Stimulated activated CD8-positive, alpha-beta memory T cell treated with anti-CD3 and anti-CD28 coated beads, Interleukin-12 subunit alpha, Interleukin-12 subunit beta, amount 100 ng/mL, for 1 hour (primary cell): ENCODE results near the gene TEX261.
A peak's percentile ranks its signal among the peaks of the same experiment; 100 is the strongest.

Experiments used
- DNase-seq: peaks from one replicate; pipeline ENCODE4 v3.0.0-alpha.2; 2020; ENCODE audit warnings: low read depth

The TEX261 gene

DNA sequence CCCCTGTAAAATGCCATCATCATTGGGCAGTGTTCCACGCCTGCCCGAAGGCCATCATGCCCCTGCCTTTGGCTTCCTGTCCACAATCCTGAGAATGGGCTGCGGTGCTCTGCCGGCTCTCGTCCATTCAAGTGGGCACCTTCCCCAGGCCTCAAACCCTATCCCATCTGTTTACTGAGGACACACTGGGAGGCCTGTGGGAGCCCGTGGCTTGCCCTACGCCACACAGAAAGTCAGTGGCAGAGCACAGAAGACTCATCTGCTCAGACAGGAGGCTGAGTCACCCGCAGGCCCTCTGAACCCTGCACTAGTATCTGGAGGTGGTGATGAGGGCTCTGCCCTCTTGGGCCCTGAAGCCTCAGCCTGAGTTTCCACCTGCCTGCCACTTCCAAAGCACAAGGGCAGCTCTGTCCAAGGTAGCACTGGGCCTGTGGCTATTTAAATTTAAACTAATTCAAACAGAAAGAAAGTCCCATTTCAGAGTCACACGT lies 35.4 kb downstream of the TEX261 start:
- DNase-seq: no peak

DNA sequence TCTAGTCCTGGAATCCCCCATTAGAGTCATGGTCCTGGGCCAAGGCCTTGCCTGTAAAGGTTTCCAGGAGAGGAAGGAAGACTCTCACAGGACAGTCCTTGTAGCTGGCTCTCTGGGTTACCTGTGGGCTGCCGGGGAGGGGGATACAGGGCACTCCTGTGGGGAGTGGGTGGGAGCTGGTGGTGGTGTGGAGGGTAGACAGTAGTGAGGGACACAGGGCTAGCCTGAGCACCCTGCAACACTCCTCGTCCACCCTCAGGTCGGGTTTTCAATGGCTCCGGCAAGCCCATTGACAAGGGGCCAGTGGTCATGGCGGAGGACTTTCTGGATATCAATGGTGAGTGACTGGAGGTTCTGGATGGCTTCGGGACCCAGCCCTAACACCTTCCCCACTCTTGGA lies 35.9 kb downstream of the TEX261 start:
- no peak for DNase-seq

DNA sequence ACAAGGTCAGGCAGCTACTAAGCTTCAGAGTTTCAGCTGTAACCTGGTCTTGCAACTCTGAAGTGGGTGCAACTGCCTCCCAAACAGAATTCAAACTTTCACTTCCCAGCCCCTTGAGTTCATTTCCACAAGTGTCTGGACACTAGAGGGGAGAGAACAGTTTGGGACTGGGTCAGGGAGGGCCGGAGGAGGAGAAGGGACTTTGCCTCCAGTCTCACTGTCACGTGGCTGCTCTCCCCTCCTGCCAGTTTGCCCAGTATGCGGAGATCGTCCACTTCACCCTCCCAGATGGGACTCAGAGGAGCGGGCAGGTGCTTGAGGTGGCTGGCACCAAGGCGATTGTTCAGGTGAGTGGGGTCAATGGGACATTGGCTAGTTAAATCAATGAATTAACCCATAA lies 36.9 kb downstream of the TEX261 start:
- DNase-seq: no peak

DNA sequence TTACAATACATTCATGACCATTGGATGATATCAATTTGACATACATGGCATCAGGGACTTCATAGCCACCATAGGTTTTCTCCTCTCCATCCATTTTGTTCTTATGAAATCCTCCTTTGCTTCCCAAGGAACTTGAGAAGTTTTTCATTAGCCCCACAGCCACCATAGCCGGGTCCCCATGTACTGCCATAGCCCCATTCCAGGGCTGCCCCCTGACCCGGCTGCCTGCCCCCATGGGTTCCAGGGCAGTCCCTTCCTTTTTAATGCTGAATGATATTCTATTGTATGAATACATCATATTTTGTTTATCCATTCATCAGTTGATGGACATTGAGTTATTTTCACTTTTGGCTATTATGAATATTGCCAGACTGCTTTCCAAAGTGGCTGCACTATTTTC lies 38.5 kb downstream of the TEX261 start:
- DNase-seq: no peak

DNA sequence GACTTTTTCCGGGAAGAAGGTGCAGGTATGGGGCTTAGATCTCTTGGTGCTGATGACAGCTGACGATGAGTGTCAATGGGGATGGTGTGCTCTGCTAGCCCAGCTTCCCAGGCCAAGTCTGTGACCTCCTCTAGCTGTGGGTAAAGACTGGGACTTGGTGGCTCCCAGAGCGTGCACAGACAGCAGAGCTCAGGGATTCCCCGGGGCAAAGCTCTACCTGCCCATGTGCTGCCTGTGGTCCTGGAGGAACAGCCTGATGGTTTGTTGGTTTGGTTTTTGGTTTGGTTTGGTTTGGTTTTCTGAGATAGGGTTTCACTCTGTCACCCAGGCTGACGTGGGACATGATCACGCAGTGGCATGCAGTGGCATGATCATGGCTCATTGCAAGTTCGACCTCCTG lies 39.8 kb downstream of the TEX261 start:
- DNase-seq: no peak

DNA sequence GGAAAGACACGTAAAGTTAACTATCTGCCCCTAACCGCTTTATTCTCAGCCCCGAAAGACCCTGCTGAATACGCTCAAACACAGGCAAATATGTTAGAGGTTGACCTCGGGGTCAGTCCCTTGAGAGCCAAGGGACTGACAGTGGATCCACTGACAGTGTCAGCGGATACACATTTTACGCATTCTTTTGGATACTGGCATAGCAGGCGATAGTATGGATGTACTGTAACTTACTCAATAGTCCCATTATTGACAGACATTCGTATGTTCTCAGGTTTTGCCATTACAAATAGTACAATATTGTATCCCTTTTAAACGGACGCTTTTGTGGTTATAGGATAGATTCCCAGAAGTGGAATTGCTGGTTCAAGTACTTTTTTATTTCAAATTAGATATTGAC lies 45.6 kb downstream of the TEX261 start:
- DNase-seq: no peak

DNA sequence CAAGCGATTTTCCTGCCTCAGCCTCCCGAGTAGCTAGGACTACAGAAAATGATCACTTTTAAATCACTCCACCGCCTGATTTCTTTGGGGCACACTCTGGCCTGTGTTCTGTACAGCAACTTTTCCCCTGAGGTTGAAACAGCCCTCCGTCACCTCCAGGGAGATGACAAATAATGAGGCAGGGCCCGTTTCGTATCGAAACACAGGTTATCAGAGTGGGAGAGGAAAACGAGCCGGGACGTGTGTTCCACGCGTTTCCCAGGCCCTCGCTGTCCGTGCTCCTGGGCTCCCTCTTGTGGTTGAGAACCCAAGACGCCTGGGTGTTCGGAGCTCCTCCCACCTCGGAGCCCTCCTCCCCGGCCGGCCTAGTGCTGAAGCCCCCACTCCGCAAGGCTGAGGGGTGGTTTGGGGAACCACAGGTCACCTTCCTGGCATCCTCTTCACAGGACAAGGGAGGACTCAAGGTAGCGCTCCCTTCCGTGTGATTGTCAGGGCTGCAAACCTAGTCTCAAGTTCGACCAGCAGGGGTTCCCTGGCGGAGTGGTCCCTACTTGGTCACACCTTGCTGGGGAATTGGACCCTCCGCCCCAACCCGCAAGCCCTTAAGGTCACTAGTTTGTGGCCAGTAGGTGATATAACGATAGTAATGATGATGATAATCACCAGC lies 46.2 kb downstream of the TEX261 start:
- DNase-seq: peak; percentile 51

DNA sequence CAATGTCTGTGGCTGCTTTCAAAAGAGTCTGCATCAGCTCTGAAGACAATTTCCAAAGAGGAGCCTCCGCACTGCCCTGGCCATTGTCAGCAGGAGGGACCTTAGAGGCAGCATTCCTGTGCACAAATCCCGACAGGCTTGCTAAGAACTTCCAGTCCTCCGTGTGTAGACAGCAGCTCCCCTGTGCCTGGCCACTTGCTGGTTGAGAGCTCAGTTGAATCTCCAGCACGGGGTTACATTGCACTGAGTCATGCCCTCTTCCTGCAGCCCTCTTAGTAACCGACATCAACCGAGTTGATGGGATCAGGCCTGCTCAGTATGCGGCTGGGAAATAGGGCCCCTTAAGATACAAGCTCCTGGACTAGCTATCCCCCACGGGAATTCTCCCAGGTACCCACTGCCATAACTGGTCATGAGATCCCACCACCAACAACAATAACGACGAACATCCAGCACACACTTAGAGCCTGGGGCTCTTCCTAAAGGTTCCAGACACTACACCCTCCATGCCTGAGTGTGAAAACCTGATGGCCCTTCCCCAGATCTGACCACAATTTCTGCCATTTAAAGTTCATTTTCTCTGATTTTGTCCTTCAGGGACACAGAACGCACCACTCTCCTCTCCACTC lies 47.0 kb downstream of the TEX261 start:
- no peak for DNase-seq

DNA sequence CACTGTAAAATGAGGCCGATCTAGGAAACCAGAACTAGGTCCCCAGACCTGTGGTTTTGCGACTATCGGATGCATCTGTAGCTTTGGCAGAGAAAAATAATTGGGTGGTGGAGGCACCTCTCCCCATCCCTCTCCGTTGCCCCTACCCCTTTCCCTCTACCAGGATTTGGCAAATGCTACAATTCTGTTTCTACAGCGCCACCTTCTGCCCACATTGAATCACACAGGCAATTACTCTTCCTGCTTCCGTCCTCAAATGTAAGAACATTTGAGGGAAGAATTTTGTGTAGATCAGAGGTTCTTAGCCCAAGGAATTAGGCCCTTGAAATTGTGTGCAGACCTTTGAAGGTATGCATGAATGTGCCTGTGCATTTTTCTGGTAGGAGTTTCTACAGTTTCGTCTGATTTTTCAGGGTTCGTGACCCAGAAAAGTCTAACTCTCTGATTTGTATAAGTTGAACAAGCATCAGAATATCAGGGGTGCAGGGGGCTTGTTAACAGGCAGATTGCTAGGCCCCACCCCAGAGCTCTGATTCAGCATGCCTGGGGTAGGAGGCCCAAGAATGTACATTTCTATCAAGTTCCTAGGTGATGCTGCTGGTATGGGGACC lies 47.7 kb downstream of the TEX261 start:
- DNase-seq: peak; percentile 24

DNA sequence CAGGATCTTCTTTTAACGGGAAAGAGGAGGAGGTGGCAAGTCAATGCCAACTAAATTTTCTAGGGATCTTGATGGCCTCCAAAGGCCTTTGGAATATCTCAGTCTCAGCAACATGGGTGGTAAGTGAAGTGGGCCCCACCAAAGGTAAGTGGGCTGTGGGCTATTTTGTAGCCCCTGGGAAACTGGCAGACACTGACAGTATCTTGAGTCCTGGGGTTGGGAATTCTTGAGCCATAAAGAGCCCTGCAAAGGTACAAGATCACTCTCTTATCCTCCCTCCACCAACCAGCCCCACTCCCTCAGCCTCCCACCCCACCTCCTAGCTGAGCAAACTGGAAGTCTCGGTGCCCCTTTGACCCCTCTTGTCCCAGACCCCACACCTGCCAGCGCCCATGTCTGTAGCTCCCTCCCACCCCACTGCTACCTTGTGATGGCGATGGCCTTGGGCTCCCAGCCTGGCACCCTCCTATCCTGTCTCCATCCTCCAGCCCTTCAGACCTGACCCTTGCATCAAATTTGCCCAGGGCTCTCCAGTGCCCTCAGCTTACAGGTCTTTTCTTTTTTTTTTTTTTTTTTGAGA lies 50.5 kb downstream of the TEX261 start:
- no peak for DNase-seq

DNA sequence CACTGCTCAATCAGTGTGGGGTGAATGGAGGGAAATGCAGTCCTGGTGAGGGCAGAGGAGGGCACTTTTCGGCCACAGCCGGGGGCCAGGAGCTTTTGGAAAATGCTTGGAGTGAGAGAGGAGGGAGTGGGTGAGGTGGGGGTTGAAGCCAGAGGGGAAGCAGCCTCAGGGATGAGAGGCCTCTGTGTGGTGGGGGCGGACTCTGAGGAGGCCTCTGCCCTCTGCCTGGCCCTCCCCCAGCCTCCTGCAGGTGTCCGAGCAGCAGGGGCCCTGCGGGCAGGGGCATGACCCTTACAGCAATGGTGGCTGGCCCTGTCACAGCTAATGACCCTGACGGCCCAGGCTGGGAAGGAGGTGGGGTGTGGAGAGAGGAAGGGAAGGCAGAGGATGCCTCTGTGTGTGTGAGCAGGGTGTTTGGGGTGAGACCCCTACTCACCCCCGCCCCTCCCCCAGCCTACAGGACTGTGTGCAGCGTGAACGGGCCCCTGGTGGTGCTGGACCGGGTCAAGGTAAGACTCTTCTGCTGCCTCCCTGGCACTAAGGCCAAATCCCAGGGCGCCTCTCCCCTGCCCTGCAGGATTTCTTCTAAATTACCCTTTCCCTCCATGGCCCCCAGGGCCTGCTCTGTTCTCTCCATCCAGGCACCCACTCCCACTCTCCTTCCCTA lies 51.3 kb downstream of the TEX261 start:
- no peak for DNase-seq

DNA sequence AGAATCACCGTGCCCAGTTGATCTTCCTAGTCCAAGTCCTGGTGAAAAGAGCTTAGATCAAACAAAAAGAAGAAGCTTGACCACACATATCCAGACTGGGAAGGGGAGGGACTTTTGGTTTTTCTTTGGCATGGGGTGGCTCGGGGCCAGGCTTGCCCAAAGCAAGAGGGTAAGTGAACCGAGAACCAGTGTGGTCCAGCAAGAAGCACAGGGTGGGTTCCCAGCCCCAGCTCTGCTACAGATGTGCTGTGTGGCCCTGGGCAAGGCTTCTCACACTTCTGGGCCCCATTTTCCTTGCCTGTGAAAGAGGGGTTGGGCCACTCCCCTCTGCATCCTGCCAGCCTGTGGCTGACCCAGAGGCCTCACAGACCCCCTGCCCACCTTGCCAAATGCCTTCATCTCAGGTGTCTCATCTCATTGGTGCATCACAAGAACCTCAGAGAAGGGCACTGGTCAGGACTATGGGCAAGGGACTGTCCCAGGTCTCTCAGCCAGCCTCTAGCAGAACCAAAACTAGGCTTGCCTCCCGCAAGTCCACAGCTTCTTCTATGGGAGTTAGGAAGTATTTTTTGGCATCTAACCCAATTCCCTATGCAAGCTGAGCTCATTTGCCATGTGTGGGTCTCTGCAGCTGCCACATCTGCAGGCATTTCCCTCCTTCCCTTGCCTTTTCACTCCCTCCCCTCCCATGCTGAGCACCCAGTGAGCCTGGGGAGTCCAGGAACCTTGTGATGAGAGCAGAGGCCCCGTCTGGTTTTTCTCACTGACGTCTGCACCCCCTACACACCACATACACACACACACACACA lies 52.1 kb downstream of the TEX261 start:
- DNase-seq: no peak

DNA sequence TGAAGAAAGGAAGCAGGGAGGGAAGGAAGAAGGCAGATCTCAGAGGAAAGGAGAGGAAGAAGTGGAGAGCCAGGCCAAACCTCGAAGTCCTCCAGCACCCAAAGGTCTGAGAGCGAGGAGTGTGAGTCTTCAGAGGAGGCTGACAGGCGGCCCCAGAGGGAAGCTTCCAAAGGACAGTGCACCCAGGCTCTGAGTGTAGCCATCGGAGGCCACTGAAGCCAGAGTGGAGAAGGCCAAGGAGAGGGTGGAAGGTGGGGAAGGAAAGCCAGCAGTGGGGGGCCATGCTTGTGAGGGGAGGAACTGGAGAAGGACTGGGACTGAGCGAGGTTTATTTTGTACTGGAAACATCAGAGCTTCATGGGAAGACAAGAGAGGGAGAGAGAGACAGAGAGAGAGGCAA lies 53.0 kb downstream of the TEX261 start:
- no peak for DNase-seq

DNA sequence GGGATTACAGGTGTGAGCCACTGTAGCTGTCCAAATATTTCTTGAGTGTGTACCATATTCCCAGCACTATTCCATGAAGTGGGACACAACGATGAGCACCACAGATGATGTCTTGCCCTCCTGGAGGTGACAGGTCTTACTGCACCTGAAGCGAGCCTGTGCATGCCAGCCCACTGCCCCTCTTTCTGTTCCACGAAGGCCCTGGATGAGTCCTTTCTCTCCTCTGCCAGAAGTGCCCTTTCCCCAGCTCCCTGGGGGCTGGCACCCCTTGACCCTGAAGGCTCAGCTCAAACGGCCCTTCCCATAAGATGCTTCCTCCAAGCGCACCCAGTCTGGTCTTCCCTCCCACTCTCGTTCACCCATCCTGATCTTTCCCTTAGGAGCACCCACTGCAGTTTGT lies 53.5 kb downstream of the TEX261 start:
- DNase-seq: no peak

DNA sequence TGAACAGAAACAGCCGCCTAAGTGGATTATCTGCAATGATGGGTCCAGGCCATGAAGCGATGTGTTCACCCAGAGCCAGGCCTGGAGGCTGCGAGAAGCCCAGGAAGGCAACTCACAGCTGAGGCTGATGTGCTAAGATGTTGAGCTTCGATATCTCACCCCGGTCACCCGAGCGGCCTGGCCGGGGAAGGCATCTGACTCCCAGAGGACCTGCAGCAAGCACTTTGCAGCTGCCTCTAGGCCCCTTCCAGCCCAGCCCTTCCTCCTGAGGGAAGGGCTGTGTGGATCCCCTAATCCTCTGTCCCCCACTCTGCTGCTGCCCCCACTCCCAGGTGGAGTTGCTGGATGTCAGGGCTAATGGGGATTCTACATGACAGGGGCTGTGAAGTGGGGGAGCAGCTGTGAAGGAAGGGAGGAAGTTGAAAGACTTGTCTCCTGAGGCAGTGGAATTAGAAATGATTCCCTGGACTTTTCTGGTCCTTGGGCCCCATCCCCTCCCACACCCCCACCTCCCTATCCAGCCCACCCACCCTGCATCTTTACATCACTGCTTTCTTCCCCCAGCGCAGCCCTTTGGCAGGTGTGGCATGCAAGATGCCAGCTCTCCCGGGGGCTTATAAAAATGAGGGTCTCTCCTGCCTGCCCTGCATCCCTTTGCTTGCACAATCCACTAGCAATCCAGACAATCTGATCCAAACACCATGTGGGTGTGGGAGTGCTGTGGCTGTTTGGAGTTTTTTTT lies 54.7 kb downstream of the TEX261 start:
- DNase-seq: no peak

DNA sequence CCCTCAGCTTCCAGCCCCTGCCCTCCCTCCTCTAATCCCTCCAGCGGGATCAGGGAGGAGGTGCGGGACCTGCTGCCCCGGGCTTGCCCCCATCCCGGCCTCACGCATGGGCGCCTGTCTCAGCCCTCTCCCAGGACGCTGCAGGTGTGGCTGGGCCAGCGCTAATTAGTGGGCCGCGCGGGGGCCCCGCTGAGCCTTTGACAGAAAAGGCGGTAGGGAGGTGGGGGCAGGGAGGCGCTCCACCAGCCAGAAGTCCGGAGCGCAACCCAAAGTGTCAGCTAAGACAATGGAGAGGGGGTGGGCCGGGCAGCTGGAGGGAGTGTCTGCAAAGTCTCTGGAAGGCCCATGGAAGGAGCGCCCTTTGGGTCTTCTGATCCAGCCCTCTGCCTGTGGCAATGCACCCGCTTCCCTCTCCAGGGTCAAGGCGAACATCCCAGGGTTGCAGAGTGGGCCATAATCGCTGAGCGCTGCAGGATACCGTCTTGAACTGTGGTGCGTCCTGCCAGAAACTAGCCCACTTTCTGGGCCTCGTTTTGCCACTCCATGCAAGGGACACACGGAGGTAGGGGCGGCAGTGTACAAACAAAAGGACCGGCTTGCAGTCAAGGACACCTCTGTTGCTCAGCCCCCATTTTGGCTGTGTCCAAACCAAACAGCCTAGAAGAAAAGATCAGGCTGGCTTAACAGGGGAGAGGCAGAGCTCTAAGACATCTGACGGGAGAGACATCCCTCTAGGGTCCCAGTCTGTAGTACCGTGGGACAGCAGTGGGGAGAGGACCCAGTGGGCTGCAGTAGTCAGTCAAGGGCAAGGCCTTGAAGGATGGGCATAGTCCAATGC lies 55.5 kb downstream of the TEX261 start:
- DNase-seq: no peak

DNA sequence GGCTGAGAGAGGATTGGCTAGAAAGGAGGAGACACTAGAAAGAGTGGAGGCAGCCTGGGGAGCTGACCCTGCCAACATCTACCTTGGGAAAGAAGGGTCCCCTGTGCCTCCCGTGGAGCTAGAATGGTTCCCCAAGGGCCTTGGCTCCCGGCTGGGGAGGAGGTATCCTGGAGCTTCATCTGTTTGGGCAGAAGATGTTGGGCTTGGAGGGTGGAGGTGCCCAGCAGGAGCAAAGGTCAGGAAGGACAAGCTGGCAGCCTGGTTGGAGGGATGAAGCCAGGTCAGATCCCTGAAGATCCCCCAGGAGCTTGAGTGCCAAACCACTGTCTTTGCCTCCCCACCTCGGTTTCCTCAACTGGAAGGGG lies 56.1 kb downstream of the TEX261 start:
- no peak for DNase-seq

DNA sequence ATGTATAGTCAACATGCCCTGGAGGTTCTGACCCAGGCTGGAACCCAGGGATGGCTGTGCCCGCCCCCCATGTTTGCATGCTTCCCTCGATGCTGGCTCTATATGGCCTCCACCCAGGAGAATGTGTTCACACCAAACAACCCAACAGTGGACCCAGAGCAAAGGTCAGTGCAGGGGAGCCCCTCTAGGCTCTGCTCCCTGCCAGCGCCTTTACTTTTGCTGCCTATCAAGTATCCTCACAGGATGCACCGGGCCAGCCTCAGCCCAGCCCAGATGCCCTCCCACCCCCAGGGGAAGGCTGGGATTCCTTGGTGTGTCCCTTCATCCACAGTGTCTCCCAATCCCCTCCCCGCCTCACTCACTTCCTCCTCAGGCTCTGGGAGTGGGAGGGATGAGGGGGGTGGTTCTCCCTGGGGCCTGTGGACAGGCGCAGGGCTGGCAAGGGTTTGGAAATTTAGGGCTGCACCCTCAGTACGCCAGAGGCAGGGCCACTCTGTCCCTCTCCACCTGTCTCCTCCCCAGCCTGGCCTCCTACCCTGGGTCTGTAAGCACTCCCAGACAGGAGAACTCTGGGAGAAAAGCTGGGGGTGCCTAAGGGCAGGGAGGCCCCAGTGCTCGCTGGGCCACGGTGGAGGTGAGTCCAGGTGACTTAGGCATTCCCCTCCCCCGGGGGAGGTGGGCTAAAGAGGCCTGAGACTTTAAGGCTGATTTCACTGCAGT lies 56.6 kb downstream of the TEX261 start:
- DNase-seq: no peak

DNA sequence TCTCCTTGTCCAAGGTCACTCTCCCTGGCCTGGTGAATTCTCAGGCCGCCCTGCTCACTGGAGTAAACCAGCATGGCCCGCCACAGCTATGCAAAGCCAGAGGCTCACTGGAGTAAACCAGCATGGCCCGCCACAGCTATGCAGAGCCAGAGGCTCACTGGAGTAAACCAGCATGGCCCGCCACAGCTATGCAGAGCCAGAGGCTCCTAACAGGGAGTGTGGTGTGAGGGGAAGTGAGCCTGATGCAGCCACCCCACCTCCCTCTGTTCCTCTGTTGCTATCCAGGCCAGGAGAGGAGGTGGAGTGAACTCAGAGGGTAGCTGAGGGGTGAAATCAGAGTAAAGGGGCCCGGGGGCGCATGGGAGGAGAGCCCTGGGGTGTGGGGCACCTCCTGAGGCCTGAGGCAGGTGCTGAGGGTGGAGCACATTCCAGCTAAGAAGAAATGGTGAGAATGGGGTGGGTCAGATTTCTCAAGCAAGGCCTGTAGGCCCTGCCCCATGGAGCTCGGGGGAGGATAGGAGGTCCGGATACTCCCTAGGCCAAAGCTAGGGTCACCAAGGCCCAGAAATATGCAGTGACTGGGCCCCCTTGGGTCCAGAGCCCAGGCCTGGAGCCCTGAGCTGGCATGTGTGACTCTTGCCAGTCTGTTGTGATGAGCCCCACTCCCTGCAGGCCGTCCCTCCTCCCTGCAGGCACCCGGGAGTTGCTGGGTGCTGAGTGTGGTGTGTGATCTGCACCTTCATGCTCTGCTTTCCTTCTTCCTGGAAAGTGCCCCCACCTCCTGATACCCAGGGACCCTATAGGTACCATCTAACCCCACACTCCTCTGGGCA lies 57.5 kb downstream of the TEX261 start:
- DNase-seq: no peak
